Caco-2 (cell line): Measurements from ENCODE around the gene GBE1. TPM values are rescaled to one million over a fixed set of nuclear protein-coding genes. Genes with fewer than 3 reads are reported as not detected.

Experiments used
- BruUV-seq: library from RNA; stranded (reverse); fragments of 400-500 nt; replicated peaks from 2 replicates; lab custom pipeline; 2021; lab: Mats Ljungman, UMichigan
- CTCF ChIA-PET: fragments of 300-600 bp; sonication (Branson Sonifier 250); formaldehyde crosslinking; loops from one replicate; lab custom pipeline; 2022; ENCODE audit warnings: antibody characterized with exemption; lab: Charles Lee
- POLR2A ChIA-PET: fragments of 300-600 bp; sonication (Branson Sonifier 250); formaldehyde crosslinking; loops from one replicate; lab custom pipeline; 2022; ENCODE audit warnings: antibody characterized with exemption; lab: Charles Lee
- DNase-seq, 2 experiments: peaks; one replicate each; pipeline versions ENCODE4 v3.0.0 to v3.0.0-alpha.2; 2020 to 2022
- H3K27me3 ChIP-seq: replicated peaks from 2 replicates; pipeline ENCODE4 v1.6.0; 2011; ENCODE audit warnings: low read length; ENCODE audit not compliant: control insufficient read depth, insufficient read depth
- H3K36me3 ChIP-seq: 2 replicates; pipeline ENCODE4 v1.5.1; 2011; ENCODE audit warnings: low read length; ENCODE audit not compliant: control insufficient read depth, insufficient read depth
- H3K4me1 ChIP-seq: fragments of 250-450 bp; sonication (Bioruptor Pico); 2 replicates; pipeline ENCODE4 v1.5.1; 2020; ENCODE audit warnings: mild to moderate bottlenecking
- H3K4me3 ChIP-seq: 2 replicates; pipeline ENCODE4 v1.5.1; 2011; ENCODE audit warnings: low read depth, mild to moderate bottlenecking, control low read depth, low read length
- H3K9me3 ChIP-seq: fragments of 250-450 bp; sonication (Bioruptor Pico); 2 replicates; pipeline ENCODE4 v1.5.1; 2020; ENCODE audit warnings: mild to moderate bottlenecking, moderate library complexity
- H3K27ac Mint-ChIP-seq: one replicate; pipeline ENCODE4 v1.8.0; 2022; ENCODE audit warnings: mixed read lengths; ENCODE audit not compliant: unreplicated experiment
- H3K27me3 Mint-ChIP-seq: one replicate; pipeline ENCODE4 v1.8.0; 2022; ENCODE audit warnings: mixed read lengths; ENCODE audit not compliant: insufficient read depth, unreplicated experiment
- H3K36me3 Mint-ChIP-seq: one replicate; pipeline ENCODE4 v1.8.0; 2022; ENCODE audit warnings: mild to moderate bottlenecking, mixed read lengths; ENCODE audit not compliant: insufficient read depth, unreplicated experiment
- H3K4me1 Mint-ChIP-seq: one replicate; pipeline ENCODE4 v1.8.0; 2022; ENCODE audit warnings: low read depth, mixed read lengths; ENCODE audit not compliant: unreplicated experiment
- H3K4me3 Mint-ChIP-seq: one replicate; pipeline ENCODE4 v1.8.0; 2022; ENCODE audit warnings: mild to moderate bottlenecking, moderate library complexity, mixed read lengths; ENCODE audit not compliant: unreplicated experiment
- H3K9me3 Mint-ChIP-seq: one replicate; pipeline ENCODE4 v1.8.0; 2022; ENCODE audit warnings: mixed read lengths; ENCODE audit not compliant: unreplicated experiment
- intact Hi-C: fragments of 100-400 bp; cut with micrococcal nuclease; formaldehyde crosslinking; loops from one replicate; pipeline ENCODE4 v1.10.0; 2022; ENCODE audit not compliant: unreplicated experiment
- total RNA-seq: library from RNA; stranded (reverse); gene quantifications from 2 replicates; pipeline ENCODE4 v1.2.3, GENCODE V29; 2022
- TF ChIP-seq, protein P1 (sequence below), 2 experiments: fragments of 200-600 bp in 1 of 2; IDR thresholded peaks; 1 replicate in 1 of 2; 2 replicates in 1 of 2; pipeline versions ENCODE4 v1.5.1 to v1.8.0; 2011 to 2022; ENCODE audit warnings: antibody characterized with exemption in 1 of 2, control low read depth in 1 of 2, inconsistent platforms in 1 of 2, low read depth in 1 of 2, low read length in 1 of 2, mild to moderate bottlenecking in 1 of 2, moderate library complexity in 1 of 2; ENCODE audit not compliant: insufficient read depth in 1 of 2, severe bottlenecking in 1 of 2, unreplicated experiment in 1 of 2

The GBE1 gene
- total RNA-seq, 1 experiment from 2014 or later, result 8.2 TPM

DNA sequence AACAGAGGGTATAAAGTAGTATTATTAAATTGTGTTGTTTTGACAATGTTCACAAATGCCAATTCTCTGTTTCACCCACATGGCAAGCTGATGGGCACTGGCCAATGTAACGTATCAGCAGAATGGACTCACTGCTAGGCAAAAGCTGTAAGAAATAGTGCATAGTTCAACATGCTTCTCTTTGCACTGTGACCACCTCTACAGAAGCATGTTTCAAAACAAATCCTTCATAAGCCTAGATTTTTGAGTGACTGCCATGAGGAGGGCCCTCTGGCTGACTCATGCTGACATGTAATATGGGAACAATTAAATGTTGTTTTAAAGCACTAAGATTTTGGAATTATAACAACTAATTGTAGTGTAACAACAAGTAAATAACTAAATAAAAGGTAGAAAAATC, 3.2 kb downstream of the GBE1 start:
- no peaks in the 10 kb centered on the region for H3K27me3 ChIP-seq
- no peaks in the 10 kb centered on the region for H3K9me3 ChIP-seq
- no peak overlapping the region for H3K4me3 ChIP-seq
- intact Hi-C loops, result no loop called here
- TF ChIP-seq, protein P1, sequence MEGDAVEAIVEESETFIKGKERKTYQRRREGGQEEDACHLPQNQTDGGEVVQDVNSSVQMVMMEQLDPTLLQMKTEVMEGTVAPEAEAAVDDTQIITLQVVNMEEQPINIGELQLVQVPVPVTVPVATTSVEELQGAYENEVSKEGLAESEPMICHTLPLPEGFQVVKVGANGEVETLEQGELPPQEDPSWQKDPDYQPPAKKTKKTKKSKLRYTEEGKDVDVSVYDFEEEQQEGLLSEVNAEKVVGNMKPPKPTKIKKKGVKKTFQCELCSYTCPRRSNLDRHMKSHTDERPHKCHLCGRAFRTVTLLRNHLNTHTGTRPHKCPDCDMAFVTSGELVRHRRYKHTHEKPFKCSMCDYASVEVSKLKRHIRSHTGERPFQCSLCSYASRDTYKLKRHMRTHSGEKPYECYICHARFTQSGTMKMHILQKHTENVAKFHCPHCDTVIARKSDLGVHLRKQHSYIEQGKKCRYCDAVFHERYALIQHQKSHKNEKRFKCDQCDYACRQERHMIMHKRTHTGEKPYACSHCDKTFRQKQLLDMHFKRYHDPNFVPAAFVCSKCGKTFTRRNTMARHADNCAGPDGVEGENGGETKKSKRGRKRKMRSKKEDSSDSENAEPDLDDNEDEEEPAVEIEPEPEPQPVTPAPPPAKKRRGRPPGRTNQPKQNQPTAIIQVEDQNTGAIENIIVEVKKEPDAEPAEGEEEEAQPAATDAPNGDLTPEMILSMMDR (IDR thresholded peaks at IDR 0.05; ENCODE audit: insufficient read depth in 1 of 2, low read depth in 1 of 2, low read length in 1 of 2, severe bottlenecking in 1 of 2, unreplicated experiment in 1 of 2), result no peak
- no peak overlapping the region for H3K27ac Mint-ChIP-seq
- CTCF ChIA-PET, result no interaction called here
- no peaks in the 10 kb centered on the region for H3K27me3 Mint-ChIP-seq
- POLR2A ChIA-PET, result no interaction called here
- no peaks in the 10 kb centered on the region for H3K36me3 ChIP-seq
- no TSS peak for BruUV-seq
- no peak for DNase-seq
- H3K4me1 Mint-ChIP-seq, result peaks cover 5% of the 10 kb centered on the region
- peaks cover 10% of the 10 kb centered on the region for H3K9me3 Mint-ChIP-seq
- no peak overlapping the region for H3K4me3 Mint-ChIP-seq
- H3K36me3 Mint-ChIP-seq, result no peaks in the 10 kb centered on the region
- no peaks in the 10 kb centered on the region; the same call in 1 of the 2 replicates for H3K4me1 ChIP-seq

DNA sequence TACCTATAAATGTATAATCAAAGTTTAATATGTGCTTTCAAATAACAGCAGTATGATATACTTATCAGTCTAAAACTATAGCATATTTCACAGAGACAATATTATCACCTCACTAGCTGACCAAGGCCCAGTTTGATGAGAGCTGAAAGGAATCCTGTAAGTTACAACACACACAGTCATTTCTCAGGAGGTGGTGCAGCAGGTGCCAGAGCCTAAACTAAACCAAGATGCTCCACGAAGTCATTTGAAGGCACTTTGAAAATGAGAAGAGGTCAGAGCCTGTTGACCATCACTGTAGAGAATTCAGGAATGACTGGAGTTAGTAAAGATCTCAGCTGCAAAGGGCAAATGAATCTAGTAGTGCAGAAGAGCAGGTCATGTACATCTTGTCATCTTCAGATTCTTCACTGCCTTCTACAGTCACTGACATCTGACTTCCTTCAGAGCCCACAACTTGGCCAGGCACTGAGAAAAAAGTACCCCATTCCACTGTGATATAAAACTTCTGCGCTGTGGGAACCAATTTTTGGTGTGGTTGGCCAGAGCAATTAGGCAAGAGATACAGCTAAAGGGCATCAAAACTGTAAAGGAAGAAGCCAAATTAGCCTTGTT, 7.9 kb downstream of the GBE1 start:
- no peaks in the 10 kb centered on the region for H3K9me3 ChIP-seq
- Mint-ChIP-seq H3K27me3 (no peaks in the 10 kb centered on the region), H3K27ac (no peak overlapping the region), H3K9me3 (peaks cover 10% of the 10 kb centered on the region), H3K4me3 (no peak overlapping the region), H3K36me3 (no peaks in the 10 kb centered on the region), H3K4me1 (no peaks in the 10 kb centered on the region)
- no peaks in the 10 kb centered on the region for H3K27me3 ChIP-seq
- CTCF ChIA-PET, result no interaction called here
- TF ChIP-seq, protein P1 (IDR thresholded peaks at IDR 0.05; ENCODE audit: insufficient read depth in 1 of 2, low read depth in 1 of 2, low read length in 1 of 2, severe bottlenecking in 1 of 2, unreplicated experiment in 1 of 2), result no peak
- no TSS peak for BruUV-seq
- no peak for DNase-seq
- no peaks in the 10 kb centered on the region for H3K4me1 ChIP-seq
- no peaks in the 10 kb centered on the region for H3K36me3 ChIP-seq
- POLR2A ChIA-PET, result no interaction called here
- intact Hi-C loops, result no loop called here
- H3K4me3 ChIP-seq, result no peak overlapping the region

- H3K36me3 Mint-ChIP-seq, result no peaks in the 10 kb centered on the region
- intact Hi-C loops, result no loop called here
- H3K27me3 ChIP-seq, result no peaks in the 10 kb centered on the region
- no peak overlapping the region for H3K4me3 Mint-ChIP-seq
- no peak overlapping the region for H3K4me3 ChIP-seq
- no peaks in the 10 kb centered on the region for H3K27me3 Mint-ChIP-seq
- H3K4me1 ChIP-seq, result no peaks in the 10 kb centered on the region
- H3K27ac Mint-ChIP-seq, result no peak overlapping the region
- no TSS peak for BruUV-seq
- peaks cover 10% of the 10 kb centered on the region for H3K9me3 Mint-ChIP-seq
- no peaks in the 10 kb centered on the region for H3K9me3 ChIP-seq
- no peaks in the 10 kb centered on the region for H3K4me1 Mint-ChIP-seq
- CTCF ChIA-PET, result no interaction called here
- POLR2A ChIA-PET, result no interaction called here
- TF ChIP-seq, protein P1 (IDR thresholded peaks at IDR 0.05; ENCODE audit: insufficient read depth in 1 of 2, low read depth in 1 of 2, low read length in 1 of 2, severe bottlenecking in 1 of 2, unreplicated experiment in 1 of 2), result no peak
- H3K36me3 ChIP-seq, result no peaks in the 10 kb centered on the region
- DNase-seq, result no peak
Measured at GRCh38 chr3:81752604-81753003, 8.8 kb downstream of the GBE1 start.
